ENCODE data around the gene MAOA.

DNA sequence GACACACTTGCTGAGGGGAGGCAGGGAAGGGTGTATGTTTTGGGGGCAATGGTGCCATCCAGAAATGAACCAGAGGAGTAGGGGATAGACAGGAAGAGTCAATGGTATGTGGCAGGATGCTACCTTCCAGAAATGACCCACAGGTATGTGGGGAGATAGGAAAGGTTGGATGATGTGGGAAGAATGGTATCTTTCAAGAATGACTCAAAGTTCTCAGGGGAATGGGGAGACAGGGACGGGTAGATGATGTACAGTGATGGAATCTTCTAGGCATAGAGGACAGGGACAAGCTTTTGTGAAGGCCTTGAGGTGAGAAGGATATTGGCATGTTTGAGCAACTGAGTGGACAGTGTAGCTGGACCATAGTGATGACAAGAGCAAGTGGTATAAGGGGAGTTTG, 64.9 kb downstream of the MAOA start:
- TF ChIP-seq, protein P1, sequence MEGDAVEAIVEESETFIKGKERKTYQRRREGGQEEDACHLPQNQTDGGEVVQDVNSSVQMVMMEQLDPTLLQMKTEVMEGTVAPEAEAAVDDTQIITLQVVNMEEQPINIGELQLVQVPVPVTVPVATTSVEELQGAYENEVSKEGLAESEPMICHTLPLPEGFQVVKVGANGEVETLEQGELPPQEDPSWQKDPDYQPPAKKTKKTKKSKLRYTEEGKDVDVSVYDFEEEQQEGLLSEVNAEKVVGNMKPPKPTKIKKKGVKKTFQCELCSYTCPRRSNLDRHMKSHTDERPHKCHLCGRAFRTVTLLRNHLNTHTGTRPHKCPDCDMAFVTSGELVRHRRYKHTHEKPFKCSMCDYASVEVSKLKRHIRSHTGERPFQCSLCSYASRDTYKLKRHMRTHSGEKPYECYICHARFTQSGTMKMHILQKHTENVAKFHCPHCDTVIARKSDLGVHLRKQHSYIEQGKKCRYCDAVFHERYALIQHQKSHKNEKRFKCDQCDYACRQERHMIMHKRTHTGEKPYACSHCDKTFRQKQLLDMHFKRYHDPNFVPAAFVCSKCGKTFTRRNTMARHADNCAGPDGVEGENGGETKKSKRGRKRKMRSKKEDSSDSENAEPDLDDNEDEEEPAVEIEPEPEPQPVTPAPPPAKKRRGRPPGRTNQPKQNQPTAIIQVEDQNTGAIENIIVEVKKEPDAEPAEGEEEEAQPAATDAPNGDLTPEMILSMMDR (IDR thresholded peaks at IDR 0.05): no peak
- no peak for TF ChIP-seq POLR2A (IDR thresholded peaks at IDR 0.05)
